GM23338 (cell line): ENCODE results near the gene DOCK4. TPM values are rescaled to one million over a fixed set of nuclear protein-coding genes. Genes with fewer than 3 reads are reported as not detected.

Experiments
- ATAC-seq: fragments of 200-7000 bp; cut with Tn5 transposase; 3 replicates; pipeline ENCODE4 v1.9.1; 2020
- DNase-seq: peaks from one replicate; pipeline ENCODE4 v3.0.0-alpha.2; 2015; ENCODE audit warnings: low spot score
- H2AFZ ChIP-seq: fragments of 200-600 bp; sonication (generic); 2 replicates; pipeline ENCODE4 v1.8.0; 2016; ENCODE audit warnings: antibody characterized with exemption, mild to moderate bottlenecking, moderate library complexity
- H3F3A ChIP-seq: fragments of 200-600 bp; sonication (generic); replicated peaks from 2 replicates; pipeline ENCODE4 v1.8.0; 2017; ENCODE audit warnings: antibody characterized with exemption, mixed run types, low read depth
- H3K27ac ChIP-seq: fragments of 200-600 bp; sonication (generic); 2 replicates; pipeline ENCODE4 v1.6.1; 2016; ENCODE audit warnings: low read depth
- H3K27me3 ChIP-seq: fragments of 200-600 bp; sonication (generic); 2 replicates; pipeline ENCODE4 v1.8.0; 2016; ENCODE audit warnings: mild to moderate bottlenecking, mixed run types, moderate library complexity; ENCODE audit not compliant: insufficient read depth
- H3K36me3 ChIP-seq: fragments of 200-600 bp; sonication (generic); 2 replicates; pipeline ENCODE4 v1.8.0; 2016; ENCODE audit warnings: mild to moderate bottlenecking; ENCODE audit not compliant: insufficient read depth
- H3K4me1 ChIP-seq: fragments of 200-600 bp; sonication (generic); 2 replicates; pipeline ENCODE4 v1.8.0; 2016; ENCODE audit warnings: mild to moderate bottlenecking, moderate library complexity; ENCODE audit not compliant: insufficient read depth
- H3K4me2 ChIP-seq: fragments of 200-600 bp; sonication (generic); 2 replicates; pipeline ENCODE4 v1.7.1; 2017; ENCODE audit warnings: mixed run types
- H3K4me3 ChIP-seq: fragments of 200-600 bp; sonication (generic); 2 replicates; pipeline ENCODE4 v1.6.1; 2016; ENCODE audit warnings: mixed run types
- H3K79me2 ChIP-seq: fragments of 200-600 bp; sonication (generic); replicated peaks from 2 replicates; pipeline ENCODE4 v1.8.0; 2017; ENCODE audit warnings: mild to moderate bottlenecking; ENCODE audit not compliant: insufficient read depth
- H3K9me2 ChIP-seq: fragments of 200-600 bp; sonication (generic); 2 replicates; pipeline ENCODE4 v1.8.0; 2017; ENCODE audit not compliant: insufficient read depth
- H4K20me1 ChIP-seq: fragments of 200-600 bp; sonication (generic); replicated peaks from 2 replicates; pipeline ENCODE4 v1.8.0; 2017; ENCODE audit warnings: mild to moderate bottlenecking; ENCODE audit not compliant: insufficient read depth
- H3K27ac Mint-ChIP-seq: 2 replicates; pipeline ENCODE4 v1.8.0; 2020; ENCODE audit warnings: inconsistent platforms, mild to moderate bottlenecking, moderate library complexity, mixed read lengths
- H3K27me3 Mint-ChIP-seq: 3 replicates; pipeline ENCODE4 v1.8.0; 2022; ENCODE audit warnings: low read depth, mild to moderate bottlenecking, moderate library complexity, mixed read lengths, inconsistent platforms; ENCODE audit not compliant: insufficient read depth, poor library complexity
- H3K36me3 Mint-ChIP-seq: 3 replicates; pipeline ENCODE4 v1.8.0; 2021; ENCODE audit warnings: low read depth, mild to moderate bottlenecking, inconsistent platforms, moderate library complexity, mixed read lengths
- H3K4me1 Mint-ChIP-seq: 3 replicates; pipeline ENCODE4 v1.8.0; 2020; ENCODE audit warnings: mild to moderate bottlenecking, inconsistent platforms, mixed read lengths
- H3K4me3 Mint-ChIP-seq: 3 replicates; pipeline ENCODE4 v1.8.0; 2021; ENCODE audit warnings: moderate library complexity, mild to moderate bottlenecking, inconsistent platforms, mixed read lengths
- H3K9me3 Mint-ChIP-seq: 3 replicates; pipeline ENCODE4 v1.8.0; 2020; ENCODE audit warnings: moderate library complexity, mild to moderate bottlenecking, inconsistent platforms, mixed read lengths
- CREB1 ChIP-seq: fragments of 250-450 bp; sonication (Bioruptor Pico); IDR thresholded peaks from 2 replicates; pipeline ENCODE4 v1.5.0; 2020; ENCODE audit warnings: low read depth, mild to moderate bottlenecking, moderate library complexity
- EZH2 ChIP-seq: fragments of 200-600 bp; sonication (generic); IDR thresholded peaks from one replicate; pipeline ENCODE4 v1.8.0; 2017; ENCODE audit warnings: antibody characterized with exemption, mild to moderate bottlenecking, low read depth; ENCODE audit not compliant: unreplicated experiment
- EZH2phosphoT487 ChIP-seq: fragments of 200-600 bp; sonication (generic); IDR thresholded peaks from one replicate; pipeline ENCODE4 v1.8.1; 2018; ENCODE audit warnings: antibody characterized with exemption; ENCODE audit not compliant: unreplicated experiment
- JUNB ChIP-seq: IDR thresholded peaks from one replicate; pipeline ENCODE4 v1.6.1; 2016; ENCODE audit warnings: antibody characterized with exemption; ENCODE audit not compliant: unreplicated experiment
- NANOG ChIP-seq: IDR thresholded peaks from 2 replicates; pipeline ENCODE4 v1.6.1; 2016; ENCODE audit warnings: antibody characterized with exemption, borderline replicate concordance
- POLR2AphosphoS5 ChIP-seq: IDR thresholded peaks from 2 replicates; pipeline ENCODE4 v1.6.1; 2016; ENCODE audit warnings: antibody characterized with exemption, low read depth
- STAT1 ChIP-seq: IDR thresholded peaks from one replicate; pipeline ENCODE4 v1.6.1; 2016; ENCODE audit warnings: antibody characterized with exemption; ENCODE audit not compliant: unreplicated experiment
- ZNF114 ChIP-seq: fragments of 250-450 bp; sonication (Bioruptor Pico); IDR thresholded peaks from 2 replicates; pipeline ENCODE4 v1.5.0; 2020; ENCODE audit warnings: mild to moderate bottlenecking, moderate library complexity
- ZNF331 ChIP-seq: fragments of 250-450 bp; sonication (Bioruptor Pico); IDR thresholded peaks from 2 replicates; pipeline ENCODE4 v1.5.0; 2020; ENCODE audit warnings: low read depth, mild to moderate bottlenecking, moderate library complexity
- polyA plus RNA-seq: library from polyadenylated mRNA; unstranded; fragments of >200 nt; fragmentation: Nextera tagmentation; extraction: Ambion mirVana; gene quantifications from 2 replicates; pipeline ENCODE4 v1.2.1, GENCODE V29; 2016
- total RNA-seq: library from RNA; depleted of rRNA; stranded (reverse); fragments of >200 nt; shearing (Covaris generic); gene quantifications from 2 replicates; pipeline ENCODE4 v1.2.3, GENCODE V29; 2014
- TF ChIP-seq, protein P1 (sequence below): IDR thresholded peaks from one replicate; pipeline ENCODE4 v1.6.1; 2018; ENCODE audit warnings: antibody characterized with exemption; ENCODE audit not compliant: unreplicated experiment
- TF ChIP-seq, protein P2 (sequence below): fragments of 250-450 bp; sonication (Bioruptor Pico); IDR thresholded peaks from 2 replicates; pipeline ENCODE4 v1.5.0; 2020; ENCODE audit warnings: mild to moderate bottlenecking, moderate library complexity
- TF ChIP-seq, protein P3 (sequence below), 2 experiments: fragments of 200-600 bp in 1 of 2; sonication (generic) in 1 of 2; conservative IDR thresholded peaks; 2 replicates each; pipeline versions ENCODE4 v1.5.1 to v1.6.1; 2016 to 2017; ENCODE audit warnings: antibody characterized with exemption in 2 of 2, low read depth in 2 of 2, mild to moderate bottlenecking in 2 of 2, moderate library complexity in 1 of 2
- TF ChIP-seq, protein P4 (sequence below): IDR thresholded peaks from 2 replicates; pipeline ENCODE4 v1.6.1; 2016; ENCODE audit warnings: antibody characterized with exemption

DOCK4 gene
- total and polyA plus RNA-seq, 2 experiments from 2014 or later = 6.3 to 33.8 TPM

DNA sequence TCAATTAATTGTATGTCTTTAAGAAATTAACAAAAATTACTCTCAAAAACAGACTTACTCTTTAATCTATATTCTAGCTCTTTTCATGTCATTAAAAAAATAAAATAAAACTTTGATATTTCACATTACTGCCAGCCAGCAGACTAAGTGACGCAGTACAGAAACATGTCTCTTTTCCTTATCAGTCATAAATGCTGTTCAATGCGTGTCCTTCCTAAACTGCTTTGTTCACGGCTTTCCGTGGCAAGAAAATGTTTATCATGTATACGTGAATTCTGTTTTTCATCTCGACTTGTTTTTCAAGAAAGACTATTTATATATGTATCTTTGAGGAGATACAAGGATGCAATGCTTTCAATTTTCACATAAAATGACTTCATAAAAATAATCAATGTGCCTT is 182.4 kb downstream of the DOCK4 start:
- H2AFZ ChIP-seq = no peak overlapping the region
- Mint-ChIP-seq H3K4me1 (peaks cover 30% of the 10 kb centered on the region), H3K27ac (no peak overlapping the region), H3K9me3 (no peaks in the 10 kb centered on the region), H3K36me3 (no peaks in the 10 kb centered on the region), H3K4me3 (no peak overlapping the region), H3K27me3 (no peaks in the 10 kb centered on the region)
- no peak overlapping the region for H3K27ac ChIP-seq
- ATAC-seq (no peak), DNase-seq (no peak)
- TF ChIP-seq STAT1 (no peak), EZH2phosphoT487 (no peak), POLR2AphosphoS5 (no peak), JUNB (no peak), EZH2 (no peak), ZNF114 (no peak), NANOG (no peak), CREB1 (CRISPR knock-in tag) (no peak), ZNF331 (CRISPR knock-in tag) (no peak)
- TF ChIP-seq, protein P1, sequence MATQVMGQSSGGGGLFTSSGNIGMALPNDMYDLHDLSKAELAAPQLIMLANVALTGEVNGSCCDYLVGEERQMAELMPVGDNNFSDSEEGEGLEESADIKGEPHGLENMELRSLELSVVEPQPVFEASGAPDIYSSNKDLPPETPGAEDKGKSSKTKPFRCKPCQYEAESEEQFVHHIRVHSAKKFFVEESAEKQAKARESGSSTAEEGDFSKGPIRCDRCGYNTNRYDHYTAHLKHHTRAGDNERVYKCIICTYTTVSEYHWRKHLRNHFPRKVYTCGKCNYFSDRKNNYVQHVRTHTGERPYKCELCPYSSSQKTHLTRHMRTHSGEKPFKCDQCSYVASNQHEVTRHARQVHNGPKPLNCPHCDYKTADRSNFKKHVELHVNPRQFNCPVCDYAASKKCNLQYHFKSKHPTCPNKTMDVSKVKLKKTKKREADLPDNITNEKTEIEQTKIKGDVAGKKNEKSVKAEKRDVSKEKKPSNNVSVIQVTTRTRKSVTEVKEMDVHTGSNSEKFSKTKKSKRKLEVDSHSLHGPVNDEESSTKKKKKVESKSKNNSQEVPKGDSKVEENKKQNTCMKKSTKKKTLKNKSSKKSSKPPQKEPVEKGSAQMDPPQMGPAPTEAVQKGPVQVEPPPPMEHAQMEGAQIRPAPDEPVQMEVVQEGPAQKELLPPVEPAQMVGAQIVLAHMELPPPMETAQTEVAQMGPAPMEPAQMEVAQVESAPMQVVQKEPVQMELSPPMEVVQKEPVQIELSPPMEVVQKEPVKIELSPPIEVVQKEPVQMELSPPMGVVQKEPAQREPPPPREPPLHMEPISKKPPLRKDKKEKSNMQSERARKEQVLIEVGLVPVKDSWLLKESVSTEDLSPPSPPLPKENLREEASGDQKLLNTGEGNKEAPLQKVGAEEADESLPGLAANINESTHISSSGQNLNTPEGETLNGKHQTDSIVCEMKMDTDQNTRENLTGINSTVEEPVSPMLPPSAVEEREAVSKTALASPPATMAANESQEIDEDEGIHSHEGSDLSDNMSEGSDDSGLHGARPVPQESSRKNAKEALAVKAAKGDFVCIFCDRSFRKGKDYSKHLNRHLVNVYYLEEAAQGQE = no peak
- TF ChIP-seq, protein P2, sequence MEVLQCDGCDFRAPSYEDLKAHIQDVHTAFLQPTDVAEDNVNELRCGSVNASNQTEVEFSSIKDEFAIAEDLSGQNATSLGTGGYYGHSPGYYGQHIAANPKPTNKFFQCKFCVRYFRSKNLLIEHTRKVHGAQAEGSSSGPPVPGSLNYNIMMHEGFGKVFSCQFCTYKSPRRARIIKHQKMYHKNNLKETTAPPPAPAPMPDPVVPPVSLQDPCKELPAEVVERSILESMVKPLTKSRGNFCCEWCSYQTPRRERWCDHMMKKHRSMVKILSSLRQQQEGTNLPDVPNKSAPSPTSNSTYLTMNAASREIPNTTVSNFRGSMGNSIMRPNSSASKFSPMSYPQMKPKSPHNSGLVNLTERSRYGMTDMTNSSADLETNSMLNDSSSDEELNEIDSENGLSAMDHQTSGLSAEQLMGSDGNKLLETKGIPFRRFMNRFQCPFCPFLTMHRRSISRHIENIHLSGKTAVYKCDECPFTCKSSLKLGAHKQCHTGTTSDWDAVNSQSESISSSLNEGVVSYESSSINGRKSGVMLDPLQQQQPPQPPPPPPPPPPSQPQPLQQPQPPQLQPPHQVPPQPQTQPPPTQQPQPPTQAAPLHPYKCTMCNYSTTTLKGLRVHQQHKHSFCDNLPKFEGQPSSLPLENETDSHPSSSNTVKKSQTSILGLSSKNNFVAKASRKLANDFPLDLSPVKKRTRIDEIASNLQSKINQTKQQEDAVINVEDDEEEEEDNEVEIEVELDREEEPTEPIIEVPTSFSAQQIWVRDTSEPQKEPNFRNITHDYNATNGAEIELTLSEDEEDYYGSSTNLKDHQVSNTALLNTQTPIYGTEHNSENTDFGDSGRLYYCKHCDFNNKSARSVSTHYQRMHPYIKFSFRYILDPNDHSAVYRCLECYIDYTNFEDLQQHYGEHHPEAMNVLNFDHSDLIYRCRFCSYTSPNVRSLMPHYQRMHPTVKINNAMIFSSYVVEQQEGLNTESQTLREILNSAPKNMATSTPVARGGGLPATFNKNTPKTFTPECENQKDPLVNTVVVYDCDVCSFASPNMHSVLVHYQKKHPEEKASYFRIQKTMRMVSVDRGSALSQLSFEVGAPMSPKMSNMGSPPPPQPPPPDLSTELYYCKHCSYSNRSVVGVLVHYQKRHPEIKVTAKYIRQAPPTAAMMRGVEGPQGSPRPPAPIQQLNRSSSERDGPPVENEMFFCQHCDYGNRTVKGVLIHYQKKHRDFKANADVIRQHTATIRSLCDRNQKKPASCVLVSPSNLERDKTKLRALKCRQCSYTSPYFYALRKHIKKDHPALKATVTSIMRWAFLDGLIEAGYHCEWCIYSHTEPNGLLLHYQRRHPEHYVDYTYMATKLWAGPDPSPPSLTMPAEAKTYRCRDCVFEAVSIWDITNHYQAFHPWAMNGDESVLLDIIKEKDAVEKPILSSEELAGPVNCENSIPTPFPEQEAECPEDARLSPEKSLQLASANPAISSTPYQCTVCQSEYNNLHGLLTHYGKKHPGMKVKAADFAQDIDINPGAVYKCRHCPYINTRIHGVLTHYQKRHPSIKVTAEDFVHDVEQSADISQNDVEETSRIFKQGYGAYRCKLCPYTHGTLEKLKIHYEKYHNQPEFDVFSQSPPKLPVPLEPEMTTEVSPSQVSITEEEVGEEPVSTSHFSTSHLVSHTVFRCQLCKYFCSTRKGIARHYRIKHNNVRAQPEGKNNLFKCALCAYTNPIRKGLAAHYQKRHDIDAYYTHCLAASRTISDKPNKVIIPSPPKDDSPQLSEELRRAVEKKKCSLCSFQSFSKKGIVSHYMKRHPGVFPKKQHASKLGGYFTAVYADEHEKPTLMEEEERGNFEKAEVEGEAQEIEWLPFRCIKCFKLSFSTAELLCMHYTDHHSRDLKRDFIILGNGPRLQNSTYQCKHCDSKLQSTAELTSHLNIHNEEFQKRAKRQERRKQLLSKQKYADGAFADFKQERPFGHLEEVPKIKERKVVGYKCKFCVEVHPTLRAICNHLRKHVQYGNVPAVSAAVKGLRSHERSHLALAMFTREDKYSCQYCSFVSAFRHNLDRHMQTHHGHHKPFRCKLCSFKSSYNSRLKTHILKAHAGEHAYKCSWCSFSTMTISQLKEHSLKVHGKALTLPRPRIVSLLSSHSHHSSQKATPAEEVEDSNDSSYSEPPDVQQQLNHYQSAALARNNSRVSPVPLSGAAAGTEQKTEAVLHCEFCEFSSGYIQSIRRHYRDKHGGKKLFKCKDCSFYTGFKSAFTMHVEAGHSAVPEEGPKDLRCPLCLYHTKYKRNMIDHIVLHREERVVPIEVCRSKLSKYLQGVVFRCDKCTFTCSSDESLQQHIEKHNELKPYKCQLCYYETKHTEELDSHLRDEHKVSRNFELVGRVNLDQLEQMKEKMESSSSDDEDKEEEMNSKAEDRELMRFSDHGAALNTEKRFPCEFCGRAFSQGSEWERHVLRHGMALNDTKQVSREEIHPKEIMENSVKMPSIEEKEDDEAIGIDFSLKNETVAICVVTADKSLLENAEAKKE (CRISPR knock-in tag) = no peak
- TF ChIP-seq, protein P3, sequence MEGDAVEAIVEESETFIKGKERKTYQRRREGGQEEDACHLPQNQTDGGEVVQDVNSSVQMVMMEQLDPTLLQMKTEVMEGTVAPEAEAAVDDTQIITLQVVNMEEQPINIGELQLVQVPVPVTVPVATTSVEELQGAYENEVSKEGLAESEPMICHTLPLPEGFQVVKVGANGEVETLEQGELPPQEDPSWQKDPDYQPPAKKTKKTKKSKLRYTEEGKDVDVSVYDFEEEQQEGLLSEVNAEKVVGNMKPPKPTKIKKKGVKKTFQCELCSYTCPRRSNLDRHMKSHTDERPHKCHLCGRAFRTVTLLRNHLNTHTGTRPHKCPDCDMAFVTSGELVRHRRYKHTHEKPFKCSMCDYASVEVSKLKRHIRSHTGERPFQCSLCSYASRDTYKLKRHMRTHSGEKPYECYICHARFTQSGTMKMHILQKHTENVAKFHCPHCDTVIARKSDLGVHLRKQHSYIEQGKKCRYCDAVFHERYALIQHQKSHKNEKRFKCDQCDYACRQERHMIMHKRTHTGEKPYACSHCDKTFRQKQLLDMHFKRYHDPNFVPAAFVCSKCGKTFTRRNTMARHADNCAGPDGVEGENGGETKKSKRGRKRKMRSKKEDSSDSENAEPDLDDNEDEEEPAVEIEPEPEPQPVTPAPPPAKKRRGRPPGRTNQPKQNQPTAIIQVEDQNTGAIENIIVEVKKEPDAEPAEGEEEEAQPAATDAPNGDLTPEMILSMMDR (conservative IDR thresholded peaks at IDR 0.05; ENCODE audit: low read depth in 2 of 2) = no peak
- TF ChIP-seq, protein P4, sequence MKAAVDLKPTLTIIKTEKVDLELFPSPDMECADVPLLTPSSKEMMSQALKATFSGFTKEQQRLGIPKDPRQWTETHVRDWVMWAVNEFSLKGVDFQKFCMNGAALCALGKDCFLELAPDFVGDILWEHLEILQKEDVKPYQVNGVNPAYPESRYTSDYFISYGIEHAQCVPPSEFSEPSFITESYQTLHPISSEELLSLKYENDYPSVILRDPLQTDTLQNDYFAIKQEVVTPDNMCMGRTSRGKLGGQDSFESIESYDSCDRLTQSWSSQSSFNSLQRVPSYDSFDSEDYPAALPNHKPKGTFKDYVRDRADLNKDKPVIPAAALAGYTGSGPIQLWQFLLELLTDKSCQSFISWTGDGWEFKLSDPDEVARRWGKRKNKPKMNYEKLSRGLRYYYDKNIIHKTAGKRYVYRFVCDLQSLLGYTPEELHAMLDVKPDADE = no peak
- H3K9me2 ChIP-seq = no peaks in the 10 kb centered on the region
- no peaks in the 10 kb centered on the region for H4K20me1 ChIP-seq
- peaks cover 26% of the 10 kb centered on the region for H3K79me2 ChIP-seq
- H3K4me1 ChIP-seq = peaks cover 15% of the 10 kb centered on the region
- no peaks in the 10 kb centered on the region for H3K36me3 ChIP-seq
- no peak overlapping the region for H3K4me3 ChIP-seq
- no peaks in the 10 kb centered on the region for H3K27me3 ChIP-seq
- no peak overlapping the region for H3K4me2 ChIP-seq
- no peaks in the 10 kb centered on the region for H3F3A ChIP-seq
